Smooth muscle cell of the pulmonary artery (primary cell): ENCODE measurements around the gene RPL34. TPM values are rescaled to one million over a fixed set of nuclear protein-coding genes. Genes with fewer than 3 reads are reported as not detected.

ENCODE experiments used
- total RNA-seq: library from RNA; depleted of rRNA; stranded (reverse); fragments of >200 nt; gene quantifications from 2 replicates; pipeline ENCODE4 v1.2.3, GENCODE V29; 2014

Gene RPL34
- 462 and 505 TPM in 2 replicates for total RNA-seq

GRCh38 chr4:108620101-108620932 lies at the start of gene RPL34:
Gene RPL34 (plus strand): TSS chr4:108620576. CDS start chr4:108621960, 1,384 bp downstream.

GRCh38 chr4:108650212-108651013 lies 30.0 kb downstream of the RPL34 start, which contains the start of gene OSTC:
Gene OSTC (plus strand): TSS chr4:108650599. CDS start chr4:108650656, 57 bp downstream.

Other genes starting within 250 kb of the RPL34 start
- gene OSTC, start 30.0 kb downstream of the RPL34 start, total RNA-seq, result 174 and 298 TPM in 2 replicates
- gene ETNPPL, start 142.5 kb downstream of the RPL34 start, total RNA-seq, result not detected in 2 replicates